ENCODE measurements around the gene CD1E. TPM values are rescaled to one million over a fixed set of nuclear protein-coding genes. Genes with fewer than 3 reads are reported as not detected.

Gene CD1E
- total and polyA plus RNA-seq, 2 of the 13 experiments (the other 11 are each of a cell fraction or from before 2014, with no cell fraction given) = not detected

DNA sequence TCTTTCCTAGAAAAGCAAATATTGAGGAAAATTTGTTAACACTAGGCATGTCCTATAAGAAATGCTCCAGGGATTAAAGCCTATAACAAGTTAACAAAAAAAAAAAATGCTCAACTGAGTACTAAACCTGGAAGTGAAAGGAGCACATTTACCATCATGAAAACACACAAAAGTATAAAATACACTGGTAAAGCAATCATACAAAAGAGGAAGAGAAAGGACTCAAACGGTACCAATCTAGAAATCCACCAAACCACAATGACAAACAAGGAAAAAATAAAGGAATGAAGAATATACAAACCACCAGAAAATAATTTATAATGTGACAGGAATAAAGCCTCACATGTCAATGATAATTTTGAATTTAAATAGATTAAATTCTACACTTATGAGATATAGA is 21.2 kb downstream of the CD1E start (continued):
- TF ChIP-seq CREM (IDR thresholded peaks at IDR 0.05) (no peak), CREM (CRISPR knock-in tag; IDR thresholded peaks at IDR 0.05) (no peak)

DNA sequence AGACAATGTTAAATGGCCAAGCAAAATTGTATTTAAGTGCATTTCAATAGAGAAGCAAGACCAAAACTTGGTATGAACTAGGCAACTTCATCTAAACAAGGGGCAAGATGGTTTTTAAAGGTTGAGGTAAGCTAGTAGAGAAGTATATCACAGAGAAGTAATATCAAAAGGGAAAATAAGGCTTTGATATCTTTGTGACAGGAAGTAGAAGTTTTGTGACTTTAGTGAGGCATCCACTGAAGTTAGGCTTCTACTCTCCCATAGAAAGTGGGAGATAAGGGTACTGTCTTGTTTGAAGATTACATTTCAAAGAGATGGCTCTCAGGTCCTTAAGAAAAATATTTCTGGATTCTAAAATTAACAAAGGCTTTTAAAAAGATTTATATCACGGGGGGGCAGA is 36.6 kb downstream of the CD1E start:
- Histone ChIP-seq H3K36me3 (replicated peaks in 1 of 2; ENCODE audit: control insufficient read depth in 1 of 2, insufficient read depth in 2 of 2, low read length in 2 of 2) (no peaks in the 10 kb centered on the region), H2AFZ (ENCODE audit: low read length) (no peak overlapping the region), H3K79me2 (ENCODE audit: insufficient read depth, low read length) (no peaks in the 10 kb centered on the region), H3K9ac (ENCODE audit: insufficient read depth, low read depth, low read length) (no peak overlapping the region), H3K4me1 (ENCODE audit: insufficient read depth, low read length) (no peaks in the 10 kb centered on the region), H3K27me3 (ENCODE audit: control insufficient read depth in 1 of 2, insufficient read depth in 2 of 2, low read length in 2 of 2) (no peaks in the 10 kb centered on the region), H3K4me3 (replicated peaks in 1 of 3; ENCODE audit: insufficient read depth in 1 of 3, low read depth in 2 of 3, low read length in 3 of 3) (no peak overlapping the region), H3K4me2 (ENCODE audit: low read depth, low read length) (no peak overlapping the region), H4K20me1 (ENCODE audit: insufficient read depth, low read length) (no peaks in the 10 kb centered on the region), H3K9me3 (ENCODE audit: low read length) (peaks cover 34% of the 10 kb centered on the region), H3K27ac (ENCODE audit: extremely low read length, insufficient read depth, low read length) (no peak overlapping the region)
- ChIA-PET POLR2A (no interaction called here), CTCF (ENCODE audit: low intra/inter-chr PET ratio, low total read pairs) (no interaction called here)
- no peak for TF ChIP-seq ZNF264 (CRISPR knock-in tag; IDR thresholded peaks at IDR 0.05)
- no peak for TF ChIP-seq TOPORS (CRISPR knock-in tag; IDR thresholded peaks at IDR 0.05)
- DNase-seq (ENCODE audit: low spot score) (no peak), FAIRE-seq (no peak), ATAC-seq (no peak)
- BruUV-seq (replicated peaks) = no TSS peak
- in situ Hi-C loops (cut with HindIII; ENCODE audit: extremely low pct_ligation_motif_present, low pct_unique_long_range_greater_than_20kb) = no loop called here
- 0% methylated on average over 1 of the region's 1 CpG for WGBS (ENCODE audit: low lambda C conversion rate)
- intact Hi-C loops (cut with micrococcal nuclease; ENCODE audit: unreplicated experiment) = no loop called here

DNA sequence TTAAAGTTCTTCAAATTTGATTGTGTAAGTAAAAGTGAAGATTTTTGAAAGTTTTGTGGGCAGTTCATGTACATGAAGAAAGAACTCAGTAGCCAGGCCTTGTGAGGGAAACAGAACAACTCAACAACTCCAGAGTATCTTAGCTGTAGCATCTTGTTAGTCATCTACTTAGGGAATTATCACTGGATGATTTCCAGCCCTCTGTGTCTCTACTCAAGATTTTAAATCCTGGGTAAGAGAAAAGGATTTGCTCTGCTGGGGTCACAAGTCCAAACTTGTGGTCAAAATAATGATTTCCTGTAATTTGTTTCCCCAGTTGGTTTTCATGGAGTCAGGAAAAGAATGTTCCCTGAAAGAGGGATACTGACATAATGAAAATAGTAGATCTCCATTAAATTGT is 37.4 kb downstream of the CD1E start:
- Histone ChIP-seq H2AFZ (ENCODE audit: low read length) (no peak overlapping the region), H3K9ac (ENCODE audit: insufficient read depth, low read depth, low read length) (no peak overlapping the region), H3K4me3 (replicated peaks in 1 of 3; ENCODE audit: insufficient read depth in 1 of 3, low read depth in 2 of 3, low read length in 3 of 3) (no peak overlapping the region), H3K4me1 (ENCODE audit: insufficient read depth, low read length) (no peaks in the 10 kb centered on the region), H3K36me3 (replicated peaks in 1 of 2; ENCODE audit: control insufficient read depth in 1 of 2, insufficient read depth in 2 of 2, low read length in 2 of 2) (no peaks in the 10 kb centered on the region), H3K79me2 (ENCODE audit: insufficient read depth, low read length) (no peaks in the 10 kb centered on the region), H3K9me3 (ENCODE audit: low read length) (peaks cover 34% of the 10 kb centered on the region), H4K20me1 (ENCODE audit: insufficient read depth, low read length) (no peaks in the 10 kb centered on the region), H3K27me3 (ENCODE audit: control insufficient read depth in 1 of 2, insufficient read depth in 2 of 2, low read length in 2 of 2) (no peaks in the 10 kb centered on the region), H3K4me2 (ENCODE audit: low read depth, low read length) (no peak overlapping the region), H3K27ac (ENCODE audit: extremely low read length, insufficient read depth, low read length) (no peak overlapping the region)
- ATAC-seq (no peak), FAIRE-seq (no peak), DNase-seq (ENCODE audit: low spot score) (no peak)
- CTCF ChIA-PET (ENCODE audit: low intra/inter-chr PET ratio, low total read pairs) = no interaction called here
- in situ Hi-C loops (cut with HindIII; ENCODE audit: extremely low pct_ligation_motif_present, low pct_unique_long_range_greater_than_20kb) (no loop called here), intact Hi-C loops (cut with micrococcal nuclease; ENCODE audit: unreplicated experiment) (no loop called here)
- no peak for TF ChIP-seq ZNF431 (CRISPR knock-in tag; IDR thresholded peaks at IDR 0.05; ENCODE audit: borderline replicate concordance, low read depth)
- BruUV-seq (replicated peaks) = no TSS peak
- POLR2A ChIA-PET = no interaction called here
